HG03095 (cell line): ENCODE measurements around the gene ZCCHC9.
"Not testable (repeated sequence)": the region's sequence is repeated elsewhere in the genome, so short reads cannot be mapped to it uniquely, and the experiment has no call there.

Experiments
- ATAC-seq: cut with Tn5 transposase; IDR thresholded peaks from one replicate; pipeline ENCODE4 v1.9.1; 2021; ENCODE audit warnings: moderate library complexity; ENCODE audit not compliant: unreplicated experiment

ZCCHC9 gene, protein sequence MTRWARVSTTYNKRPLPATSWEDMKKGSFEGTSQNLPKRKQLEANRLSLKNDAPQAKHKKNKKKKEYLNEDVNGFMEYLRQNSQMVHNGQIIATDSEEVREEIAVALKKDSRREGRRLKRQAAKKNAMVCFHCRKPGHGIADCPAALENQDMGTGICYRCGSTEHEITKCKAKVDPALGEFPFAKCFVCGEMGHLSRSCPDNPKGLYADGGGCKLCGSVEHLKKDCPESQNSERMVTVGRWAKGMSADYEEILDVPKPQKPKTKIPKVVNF

DNA sequence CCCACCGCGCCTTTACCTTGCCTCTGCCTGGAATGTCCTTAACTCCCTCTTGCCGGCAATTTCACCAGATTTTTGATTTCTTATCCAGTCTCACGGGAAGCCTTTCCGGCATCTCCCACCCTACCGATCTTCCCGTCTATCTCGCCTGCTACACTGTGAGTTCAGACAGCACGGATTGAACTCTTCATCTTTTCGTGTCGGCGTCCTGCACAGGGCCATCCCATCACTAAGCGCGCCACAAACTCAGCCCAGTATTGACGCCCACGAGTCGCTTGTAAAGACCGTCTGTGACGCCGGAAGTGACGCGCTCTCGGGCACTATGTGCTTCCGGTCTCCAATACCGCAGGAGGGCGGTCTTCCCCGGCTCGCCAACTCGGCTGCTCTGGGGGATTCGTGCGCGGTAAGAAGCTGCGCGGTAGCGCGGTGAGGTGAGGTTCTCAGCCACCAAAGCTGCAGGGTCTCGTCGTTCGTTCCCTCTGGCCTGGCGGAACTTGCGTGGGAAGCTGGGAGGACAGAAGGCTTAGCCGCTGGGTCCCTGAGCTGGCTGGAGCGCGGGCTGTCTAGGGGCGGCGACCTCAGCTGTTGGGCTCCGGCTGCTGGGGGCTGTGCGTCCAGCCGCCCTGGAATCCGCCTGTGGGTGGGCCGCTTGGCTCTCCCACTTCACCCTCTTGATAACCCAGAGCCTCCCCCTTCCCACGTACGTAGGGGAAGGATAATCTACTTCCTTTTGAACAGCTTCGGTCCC is at the start of gene ZCCHC9:
TSS of gene ZCCHC9 (plus strand) at position 317 of the 745 bp plus-strand sequence. CDS start 3,171 bp downstream, outside the sequence.
- ATAC-seq, result peak; percentile 97

DNA sequence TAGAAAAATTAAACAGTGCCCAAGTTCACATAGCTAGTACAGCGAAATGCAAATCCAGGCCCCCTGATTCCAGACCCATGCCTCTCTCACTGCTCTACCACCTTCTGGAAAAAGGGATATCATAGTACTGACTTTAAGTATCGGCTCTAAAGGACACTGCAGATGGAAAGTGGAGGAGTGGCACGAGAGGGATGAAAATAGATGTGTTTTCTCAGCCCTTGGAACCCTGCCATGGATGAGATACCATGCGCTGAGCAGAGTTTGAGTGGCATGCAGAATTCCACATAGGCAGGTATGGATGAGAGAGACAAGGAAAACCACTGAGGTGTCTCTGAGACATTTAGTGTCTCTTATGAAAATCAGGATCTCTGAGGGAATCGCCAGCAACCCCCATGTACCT is 49.5 kb upstream of the ZCCHC9 start:
- no peak for ATAC-seq

DNA sequence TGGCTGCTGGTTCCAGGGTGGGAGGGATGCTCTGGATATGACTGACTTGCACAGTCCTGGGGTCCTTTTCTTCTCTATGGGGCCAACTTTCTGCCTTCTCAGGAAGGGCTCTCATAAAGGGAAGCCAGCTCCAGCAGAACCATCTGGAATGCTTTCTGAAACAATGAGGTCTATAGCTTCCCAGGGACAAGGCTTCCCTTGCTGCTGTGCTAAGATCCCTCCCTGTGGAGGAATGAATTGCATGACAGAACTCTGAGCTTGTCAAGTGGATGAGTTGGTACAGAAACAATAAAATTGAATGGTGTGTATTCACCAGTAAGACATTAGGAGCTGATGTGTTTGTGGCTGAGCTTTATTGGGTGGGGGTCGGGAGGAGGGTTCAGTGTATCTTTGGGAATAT is 48.5 kb upstream of the ZCCHC9 start:
- ATAC-seq, result no peak

DNA sequence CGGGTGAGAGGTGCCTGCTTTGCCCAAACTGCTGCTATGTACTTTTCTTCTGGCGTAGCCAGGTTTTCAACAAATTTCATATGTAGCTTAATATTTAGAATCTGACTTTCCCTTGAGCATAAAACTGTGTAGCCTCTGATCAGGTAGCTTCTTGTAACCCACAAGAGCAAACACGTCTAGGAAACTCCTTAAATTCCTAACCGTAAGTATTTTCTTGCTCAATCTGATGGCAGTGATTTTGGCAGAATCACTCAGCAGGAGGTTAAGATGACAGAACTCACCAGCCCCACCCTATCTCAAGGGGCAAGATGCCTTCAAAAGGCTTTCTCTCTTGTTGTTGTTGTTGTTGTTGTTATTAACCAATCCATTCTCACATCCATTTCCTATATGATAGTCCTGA is 47.5 kb upstream of the ZCCHC9 start:
- ATAC-seq, result no peak

DNA sequence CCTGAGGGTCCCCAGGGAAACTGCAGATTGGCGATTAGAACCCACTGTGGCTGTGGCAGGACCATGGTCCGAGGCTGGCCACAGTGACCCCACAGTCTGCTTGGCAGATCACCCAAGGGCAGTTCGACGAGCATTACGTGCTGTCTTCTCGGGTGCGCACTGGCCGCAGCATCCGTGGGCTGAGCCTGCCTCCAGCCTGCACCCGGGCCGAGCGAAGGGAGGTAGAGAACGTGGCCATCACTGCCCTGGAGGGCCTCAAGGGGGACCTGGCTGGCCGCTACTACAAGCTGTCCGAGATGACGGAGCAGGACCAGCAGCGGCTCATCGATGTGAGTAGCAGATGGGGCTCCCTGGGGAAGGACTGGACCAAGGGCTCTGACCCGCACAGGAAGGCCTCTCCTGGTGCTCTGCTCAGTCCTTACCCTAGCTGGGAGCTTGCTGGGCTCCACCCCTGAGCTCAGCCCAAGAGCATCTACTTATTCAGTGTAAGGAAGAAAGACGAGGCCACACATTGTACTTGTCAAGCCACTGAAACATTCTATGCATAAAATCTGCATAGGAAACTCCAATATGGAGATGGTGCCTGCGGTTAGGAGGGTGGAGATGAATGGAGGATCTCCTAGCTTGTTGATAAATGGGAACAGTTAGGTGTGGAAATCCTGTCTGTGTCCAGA is 46.4 kb upstream of the ZCCHC9 start:
- no peak for ATAC-seq

DNA sequence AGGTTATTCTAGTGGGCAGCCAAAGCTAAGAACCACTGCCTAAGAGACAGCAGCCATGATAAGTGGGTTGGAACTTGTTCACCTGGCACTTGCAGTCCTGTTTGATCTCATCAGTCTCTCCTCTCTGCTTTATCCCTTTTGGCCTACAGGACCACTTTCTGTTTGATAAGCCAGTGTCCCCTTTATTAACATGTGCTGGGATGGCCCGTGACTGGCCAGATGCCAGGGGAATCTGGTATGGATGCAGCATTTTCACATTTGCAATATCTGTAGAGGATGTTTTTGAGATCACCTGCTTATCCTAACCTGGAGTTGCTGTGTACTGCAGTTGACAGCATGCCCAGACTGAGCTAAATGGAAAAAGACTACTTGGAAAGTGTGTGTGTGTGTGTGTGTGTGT is 44.6 kb upstream of the ZCCHC9 start:
- no peak for ATAC-seq

DNA sequence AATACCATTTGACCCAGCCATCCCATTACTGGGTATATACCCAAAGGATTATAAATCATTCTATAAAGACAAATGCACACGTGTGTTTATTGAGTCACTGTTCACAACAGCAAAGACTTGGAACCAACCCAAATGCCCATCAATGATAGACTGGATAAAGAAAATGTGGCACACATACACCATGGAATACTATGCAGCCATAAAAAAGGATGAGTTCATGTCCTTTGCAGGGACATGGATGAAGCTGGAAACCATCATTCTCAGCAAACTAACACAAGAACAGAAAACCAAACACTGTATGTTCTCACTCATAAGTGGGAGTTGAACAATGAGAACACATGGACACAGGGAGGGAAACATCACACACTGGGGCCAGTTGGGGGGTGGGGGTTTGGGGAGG is 38.6 kb upstream of the ZCCHC9 start:
- not testable (repeated sequence) for ATAC-seq

DNA sequence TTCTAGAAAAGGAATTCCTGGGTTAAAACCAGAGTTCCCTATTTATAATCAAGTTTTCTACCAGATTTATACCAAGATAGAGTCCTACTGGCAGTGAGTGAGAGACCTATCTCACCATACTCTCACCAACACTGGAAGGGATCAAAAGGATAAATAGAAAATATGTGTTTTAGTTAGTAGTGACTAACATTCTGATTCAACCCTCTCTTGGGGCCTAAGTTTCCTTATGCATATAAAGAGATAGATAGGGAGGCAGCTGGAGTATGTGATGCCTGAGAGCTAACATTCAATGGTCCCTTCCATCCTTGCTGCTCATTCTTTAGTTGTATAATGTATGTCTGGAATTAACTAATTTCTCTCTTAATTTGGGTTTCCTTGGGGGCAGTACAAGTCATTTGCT is 36.3 kb upstream of the ZCCHC9 start:
- ATAC-seq, result no peak

DNA sequence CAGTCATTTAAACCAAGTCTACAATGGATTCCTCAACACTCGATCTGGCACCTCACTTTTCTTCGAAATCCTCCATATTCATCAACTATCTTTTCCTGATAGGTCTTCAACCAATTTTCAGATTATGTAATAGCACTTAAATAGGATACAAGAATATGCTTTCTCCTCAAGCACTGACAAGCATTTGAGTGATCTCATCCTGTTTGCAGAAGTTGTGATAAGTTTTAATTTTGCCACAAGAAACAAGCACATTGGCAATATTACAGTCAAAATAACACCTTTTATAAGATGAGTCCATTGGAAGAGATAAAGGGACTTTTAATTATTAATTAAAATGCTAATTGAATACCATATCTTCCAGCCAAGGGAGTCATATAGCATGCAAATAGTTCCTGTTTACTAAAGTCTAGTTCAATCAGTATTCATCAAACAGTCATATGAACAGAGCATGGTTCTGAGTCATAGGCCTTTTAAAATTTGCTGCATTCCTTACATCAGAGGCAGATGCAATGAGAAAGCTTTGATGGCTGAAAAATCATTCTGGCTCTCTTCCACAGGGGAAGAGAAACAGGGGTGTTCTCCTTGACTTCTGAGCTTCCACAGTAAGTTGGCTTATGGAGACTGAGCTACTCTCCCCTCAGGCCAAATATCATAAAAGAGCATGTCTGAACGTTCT is 32.7 kb upstream of the ZCCHC9 start:
- ATAC-seq, result no peak

DNA sequence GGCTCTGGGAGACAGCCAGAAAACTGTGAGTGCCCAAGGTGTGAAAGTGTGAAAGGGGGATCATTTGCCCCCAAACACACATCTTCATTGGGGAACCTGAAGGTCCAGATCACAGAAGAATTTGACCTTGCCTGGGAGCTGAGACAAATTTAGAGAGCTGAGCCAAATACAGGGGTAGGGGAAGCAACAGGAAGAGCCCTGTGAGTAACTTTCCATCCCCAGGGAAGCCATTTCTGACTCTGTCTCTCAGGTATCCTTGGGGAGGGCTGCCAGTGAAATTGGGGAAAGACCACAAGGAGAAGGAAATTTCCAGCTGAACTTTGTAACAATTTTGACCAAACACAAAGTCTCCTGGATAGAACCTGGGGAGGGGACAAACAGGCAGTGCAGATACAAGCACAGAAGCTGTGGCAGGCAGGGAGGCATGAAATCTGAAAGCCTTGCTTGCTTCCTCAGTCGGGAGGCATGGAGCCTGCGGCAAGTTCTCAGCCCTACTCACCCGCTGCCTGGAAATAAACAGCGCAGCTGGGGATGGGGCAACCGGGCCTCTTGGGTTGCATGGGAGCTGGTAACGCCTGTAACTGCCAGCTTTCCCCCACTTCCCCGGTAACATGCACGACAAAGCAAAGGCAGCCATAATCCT is 31.5 kb upstream of the ZCCHC9 start:
- no peak for ATAC-seq

DNA sequence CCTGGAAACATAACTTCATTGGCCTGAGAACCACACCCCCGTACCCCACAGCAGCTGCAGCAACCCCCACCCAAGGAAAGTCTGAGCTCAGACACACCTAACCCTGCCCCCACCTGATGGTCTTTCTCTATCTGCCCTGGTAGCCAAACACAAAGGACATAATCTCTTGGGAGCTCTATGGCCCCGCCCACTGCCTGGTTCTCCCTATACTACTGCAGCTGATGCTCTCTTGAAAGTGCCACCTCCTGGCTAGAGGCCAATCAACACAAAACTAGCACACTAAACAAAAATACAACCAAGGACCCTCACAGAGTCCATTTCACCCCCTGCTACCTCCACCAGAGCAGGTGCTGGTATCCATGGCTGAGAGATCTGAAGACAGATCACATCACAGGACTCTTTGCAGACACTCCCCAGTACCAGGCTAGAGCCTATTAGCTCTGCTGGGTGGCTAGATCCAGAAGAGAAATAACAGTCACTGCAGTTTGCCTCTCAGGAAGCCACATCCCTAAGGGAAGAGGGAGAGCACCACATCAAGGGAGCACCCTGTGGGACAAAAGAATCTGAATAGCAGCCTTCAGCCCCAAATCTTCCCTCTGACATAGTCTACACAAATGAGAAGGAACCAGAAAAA is 30.9 kb upstream of the ZCCHC9 start:
- not testable (repeated sequence) for ATAC-seq

DNA sequence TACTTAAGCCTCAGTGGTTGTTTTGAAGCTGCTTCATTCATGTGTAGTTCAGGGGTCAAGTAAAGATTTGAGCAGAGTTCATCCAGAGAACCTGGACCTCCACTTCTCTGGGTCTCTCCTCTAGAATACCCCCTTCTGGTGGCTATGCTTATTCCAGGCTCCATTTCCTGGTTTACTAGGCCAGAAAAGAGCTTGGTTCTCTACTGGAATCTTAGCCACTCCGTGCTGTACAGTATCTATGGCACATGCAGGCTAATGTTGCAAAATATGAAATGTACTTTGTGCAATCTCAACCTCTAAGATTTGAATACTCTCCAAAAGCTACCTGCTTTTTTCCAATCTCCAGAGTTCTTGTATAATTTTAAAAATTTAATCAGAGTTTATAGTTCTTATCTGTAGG is 17.4 kb upstream of the ZCCHC9 start:
- ATAC-seq, result no peak

DNA sequence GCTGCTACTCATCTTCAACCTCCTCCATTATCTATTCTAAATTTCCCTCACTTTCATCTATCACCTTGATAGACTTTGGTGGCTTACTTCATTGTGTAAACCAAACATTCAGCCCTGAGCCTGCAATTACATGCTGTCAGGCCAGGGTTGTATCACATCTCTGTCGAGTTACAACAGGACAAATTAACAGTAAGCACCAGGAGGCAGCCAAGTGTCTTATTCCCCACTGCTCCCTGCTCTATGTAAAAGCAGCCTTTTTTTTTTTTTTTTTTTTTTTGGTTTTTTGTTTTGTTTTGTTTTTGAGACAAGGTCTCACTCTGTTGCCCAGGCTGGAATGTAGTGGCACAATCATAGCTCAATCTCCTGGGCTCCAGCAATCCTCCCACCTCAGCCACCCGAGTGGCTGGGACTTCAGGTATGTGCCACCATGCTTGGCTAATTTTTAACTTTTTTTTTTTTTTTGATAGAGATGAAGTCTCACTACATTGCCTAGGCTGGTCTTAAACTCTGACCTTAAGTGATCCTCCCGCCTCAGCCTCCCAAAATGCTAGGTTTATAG is 15.2 kb upstream of the ZCCHC9 start:
- ATAC-seq, result no peak

DNA sequence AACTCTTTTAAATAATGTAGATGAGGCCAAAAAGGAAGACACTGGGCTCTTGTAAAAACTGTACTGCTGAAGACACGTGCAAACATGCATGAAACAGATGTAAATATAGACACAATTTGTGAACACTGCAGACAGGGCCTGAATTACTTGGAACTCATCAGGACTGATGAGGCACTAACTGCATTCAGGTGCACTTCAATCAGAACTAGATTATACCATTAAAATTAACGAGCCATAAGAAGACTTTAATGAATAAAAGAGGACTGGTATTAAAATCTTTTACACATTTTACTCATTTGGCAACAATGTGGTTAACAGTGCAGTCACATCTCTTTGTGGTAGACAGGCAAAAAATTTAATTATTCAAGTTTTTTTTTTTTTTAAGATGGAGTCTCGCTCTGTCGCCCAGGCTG is 13.4 kb upstream of the ZCCHC9 start:
- no peak for ATAC-seq

DNA sequence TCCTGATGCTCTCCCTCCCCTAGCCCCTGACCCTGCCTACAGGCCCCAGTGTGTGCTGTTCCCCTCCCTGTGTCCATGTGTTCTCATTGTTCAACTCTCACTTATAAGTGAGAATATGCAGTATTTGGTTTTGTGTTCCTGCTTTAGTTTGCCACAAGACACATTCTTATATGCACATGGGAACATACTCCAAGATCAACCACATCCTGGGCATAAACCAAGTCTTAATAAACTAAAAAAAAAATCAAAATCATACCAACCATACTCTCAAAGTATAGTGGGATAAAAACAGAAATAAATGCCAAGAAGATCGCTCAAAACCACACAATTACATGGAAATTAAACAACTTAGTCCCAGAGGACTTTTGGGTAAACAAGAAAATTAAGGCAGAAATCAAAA is 11.2 kb upstream of the ZCCHC9 start:
- ATAC-seq, result no peak

DNA sequence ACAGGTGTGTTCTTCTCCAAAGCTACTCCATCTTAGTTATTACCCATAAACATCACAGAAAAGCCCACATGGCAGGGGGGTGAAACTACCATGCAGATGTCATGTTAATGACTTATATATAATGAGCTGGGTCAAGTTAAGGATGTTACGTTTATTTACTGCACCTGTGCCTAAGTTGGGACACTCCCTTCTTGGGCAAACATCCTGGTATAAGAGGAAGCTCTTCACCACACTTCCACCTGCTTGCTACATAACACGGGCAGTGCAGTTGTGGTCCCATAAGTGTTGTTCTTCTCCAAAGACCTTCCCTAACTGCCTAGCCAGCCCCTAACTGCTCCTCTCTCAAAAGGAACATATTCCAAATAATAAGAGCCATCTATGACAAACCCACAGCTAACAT is 9.3 kb upstream of the ZCCHC9 start:
- no peak for ATAC-seq

DNA sequence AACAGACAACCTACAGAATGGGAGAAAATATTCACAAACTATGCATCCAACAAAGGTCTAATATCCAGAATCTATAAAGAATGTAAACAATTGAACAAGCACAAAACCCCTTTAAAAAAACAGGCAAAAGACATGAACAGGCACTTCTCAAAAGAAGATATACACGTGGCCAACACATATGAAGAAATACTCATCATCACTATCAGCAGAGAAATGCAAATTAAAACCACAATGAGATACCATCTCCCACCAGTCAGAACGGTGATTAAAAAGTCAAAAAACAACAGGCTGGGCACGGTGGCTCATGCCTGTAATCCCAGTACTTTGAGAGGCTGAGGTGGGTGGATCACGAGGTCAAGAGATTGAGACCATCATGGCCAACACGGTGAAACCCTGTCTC is 7.4 kb upstream of the ZCCHC9 start:
- ATAC-seq, result not testable (repeated sequence)

DNA sequence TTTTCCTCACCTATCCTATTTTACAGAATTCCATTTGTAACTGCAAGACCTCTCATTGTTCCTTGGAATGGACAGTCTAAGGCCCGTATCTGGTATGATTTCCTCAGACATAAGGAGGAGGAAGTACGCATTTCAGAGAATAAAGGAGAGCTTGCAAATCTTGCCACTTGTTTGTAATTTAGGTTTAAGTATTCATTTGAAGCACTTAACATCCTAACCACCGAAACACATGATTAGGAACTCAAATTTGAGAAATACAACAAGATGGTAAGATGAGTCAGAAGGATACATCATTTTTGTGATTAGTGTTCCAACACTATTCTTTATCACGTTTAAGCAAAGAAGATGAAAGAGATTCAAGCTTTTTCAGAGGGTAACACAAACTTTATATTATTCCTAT is 3.9 kb upstream of the ZCCHC9 start:
- no peak for ATAC-seq

DNA sequence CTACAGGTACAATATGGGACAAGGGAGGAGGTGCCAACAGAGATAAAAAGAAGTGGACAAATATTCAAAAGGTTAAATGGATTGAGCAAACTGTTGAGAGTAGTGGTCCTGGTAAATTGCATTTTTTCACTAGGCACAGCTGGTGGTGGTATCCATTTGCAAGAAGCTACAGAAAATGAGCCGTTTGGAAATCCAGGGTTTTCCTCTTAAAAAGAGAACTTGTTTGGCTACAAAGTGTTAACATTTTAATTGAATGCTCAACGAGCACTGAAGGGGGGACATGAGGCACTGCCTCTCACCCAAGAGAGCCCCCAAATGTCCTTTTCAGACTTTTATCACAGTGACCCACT is 491 bp upstream of the ZCCHC9 start:
- ATAC-seq, result no peak

DNA sequence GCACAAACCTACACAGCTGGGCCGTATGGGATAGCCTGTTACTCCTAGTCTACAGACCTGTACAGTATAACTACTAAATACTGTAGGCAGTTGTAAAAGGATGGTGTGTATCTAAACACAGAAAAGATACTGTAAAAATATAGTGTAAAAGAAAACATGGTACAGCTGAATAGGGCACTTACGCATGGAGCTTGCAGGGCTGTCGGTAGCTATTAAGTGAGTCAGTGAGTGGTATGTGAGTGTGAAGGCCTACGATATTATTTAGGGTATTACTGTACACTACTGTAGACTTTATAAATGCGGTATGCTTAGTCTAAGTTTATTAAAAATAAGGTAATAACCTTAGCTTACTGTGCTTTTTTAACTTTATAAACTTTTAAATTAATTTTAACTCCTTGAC is 1.2 kb downstream of the ZCCHC9 start:
- ATAC-seq, result no peak
